GM12873 (cell line): Measurements from ENCODE around the gene IGSF9B.

Experiments
- TF ChIP-seq, protein P1 (sequence below): IDR thresholded peaks from 2 replicates; pipeline ENCODE4 v1.5.1; 2012; ENCODE audit warnings: low read depth, mild to moderate bottlenecking, moderate library complexity, low read length, control low read depth; ENCODE audit not compliant: insufficient read depth; ENCODE audit errors: missing control alignments

The IGSF9B gene

DNA sequence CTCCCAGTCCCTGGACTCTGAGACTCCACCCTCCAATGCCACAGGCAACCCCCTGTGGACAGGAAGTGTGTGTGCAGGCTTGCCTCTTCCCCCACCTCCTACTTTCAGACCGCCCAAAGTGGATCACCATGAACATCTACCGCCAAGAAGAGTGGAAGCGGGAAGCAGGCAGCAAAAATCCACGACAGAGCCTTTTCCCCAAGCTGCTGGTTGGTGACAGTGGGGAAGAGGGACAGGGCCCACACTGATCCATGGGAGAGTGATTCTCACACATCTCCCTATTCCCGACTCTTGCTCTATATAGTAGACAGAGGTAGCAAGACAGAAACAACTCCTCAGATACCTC is 58.0 kb downstream of the IGSF9B start:
- TF ChIP-seq, protein P1, sequence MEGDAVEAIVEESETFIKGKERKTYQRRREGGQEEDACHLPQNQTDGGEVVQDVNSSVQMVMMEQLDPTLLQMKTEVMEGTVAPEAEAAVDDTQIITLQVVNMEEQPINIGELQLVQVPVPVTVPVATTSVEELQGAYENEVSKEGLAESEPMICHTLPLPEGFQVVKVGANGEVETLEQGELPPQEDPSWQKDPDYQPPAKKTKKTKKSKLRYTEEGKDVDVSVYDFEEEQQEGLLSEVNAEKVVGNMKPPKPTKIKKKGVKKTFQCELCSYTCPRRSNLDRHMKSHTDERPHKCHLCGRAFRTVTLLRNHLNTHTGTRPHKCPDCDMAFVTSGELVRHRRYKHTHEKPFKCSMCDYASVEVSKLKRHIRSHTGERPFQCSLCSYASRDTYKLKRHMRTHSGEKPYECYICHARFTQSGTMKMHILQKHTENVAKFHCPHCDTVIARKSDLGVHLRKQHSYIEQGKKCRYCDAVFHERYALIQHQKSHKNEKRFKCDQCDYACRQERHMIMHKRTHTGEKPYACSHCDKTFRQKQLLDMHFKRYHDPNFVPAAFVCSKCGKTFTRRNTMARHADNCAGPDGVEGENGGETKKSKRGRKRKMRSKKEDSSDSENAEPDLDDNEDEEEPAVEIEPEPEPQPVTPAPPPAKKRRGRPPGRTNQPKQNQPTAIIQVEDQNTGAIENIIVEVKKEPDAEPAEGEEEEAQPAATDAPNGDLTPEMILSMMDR = no peak

DNA sequence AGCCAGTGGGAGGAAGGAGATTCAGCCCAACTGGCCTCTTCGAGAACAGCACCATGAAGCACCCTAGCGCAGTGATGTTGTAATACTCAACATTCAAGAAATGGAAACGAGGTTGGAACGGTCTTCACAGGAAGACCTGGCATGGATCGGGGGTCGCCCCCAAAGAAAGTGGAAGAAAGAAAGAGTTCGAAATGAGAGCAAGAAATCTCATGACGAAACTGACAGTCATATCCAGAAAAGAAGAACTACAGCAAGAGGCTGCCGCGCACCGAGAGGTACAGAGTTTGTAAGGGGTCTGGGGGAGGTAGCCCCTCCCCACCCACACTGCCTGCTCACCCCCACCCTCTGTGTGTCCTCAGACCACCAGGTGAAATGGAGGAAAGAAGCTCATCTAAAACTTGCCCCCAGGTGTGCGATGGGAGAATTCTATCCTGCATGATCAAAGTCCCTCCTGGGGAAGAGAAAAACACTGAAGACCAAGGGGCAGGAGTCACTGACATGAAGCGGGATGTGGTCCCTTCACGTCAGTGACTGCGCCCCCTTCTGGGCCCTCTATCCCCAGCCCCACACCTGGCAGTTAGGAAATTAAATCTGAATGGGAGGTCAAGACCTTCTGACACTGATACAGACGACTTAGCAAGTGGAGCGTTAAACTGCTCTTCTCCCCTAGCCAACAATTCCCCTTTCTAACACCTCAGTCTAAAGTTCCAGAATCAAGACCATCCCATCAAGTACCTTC is 58.6 kb downstream of the IGSF9B start:
- TF ChIP-seq, protein P1 = peak; percentile 32

DNA sequence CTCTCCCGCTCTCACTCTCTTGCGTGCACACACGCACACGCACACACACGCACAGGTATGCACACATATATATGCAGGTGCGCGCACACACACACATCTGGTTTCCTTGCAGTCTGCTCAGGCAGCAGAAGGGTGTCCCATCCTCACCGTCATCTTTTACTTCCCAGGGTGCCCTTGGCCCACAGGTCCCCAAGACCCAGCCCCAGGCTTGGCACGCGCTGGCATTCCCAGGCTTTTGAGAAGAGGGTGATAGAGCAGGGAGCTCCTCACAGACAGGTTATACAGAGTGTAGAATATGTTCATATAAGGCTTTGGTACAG is 59.5 kb downstream of the IGSF9B start:
- TF ChIP-seq, protein P1 = no peak

DNA sequence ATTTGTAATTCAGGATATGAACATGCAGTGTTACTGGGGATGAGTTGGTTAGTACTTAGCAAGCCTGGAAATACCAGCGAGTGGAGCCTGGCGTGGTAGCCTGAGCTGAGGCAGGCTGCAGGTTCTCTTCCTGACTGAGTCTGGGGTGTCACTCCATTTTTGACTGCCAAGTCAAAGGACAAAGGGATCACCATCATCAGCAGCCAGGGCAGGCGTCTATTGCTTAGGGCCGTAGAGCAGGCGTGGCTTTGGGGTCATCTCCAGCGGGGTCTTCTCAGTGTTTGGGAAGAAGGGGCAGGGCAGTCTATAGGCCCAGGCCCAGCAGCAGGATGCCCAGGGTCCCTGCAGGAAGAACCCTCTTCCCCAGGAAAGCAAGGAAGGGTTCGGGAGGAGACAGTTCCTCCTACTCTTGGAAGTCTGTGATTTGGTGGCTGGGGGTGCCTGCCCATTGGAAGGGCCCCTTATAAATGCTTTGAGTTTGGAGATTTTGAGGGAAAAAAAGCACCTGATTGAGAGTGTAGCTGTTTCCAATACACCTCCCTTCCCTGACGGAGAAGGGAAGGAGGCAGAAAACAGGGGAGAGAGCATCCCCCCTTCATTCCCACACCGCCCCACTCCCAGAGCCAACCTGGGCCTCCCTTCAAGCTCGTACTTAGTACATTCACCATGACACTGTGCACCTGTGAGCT is 60.0 kb downstream of the IGSF9B start:
- TF ChIP-seq, protein P1 = no peak

DNA sequence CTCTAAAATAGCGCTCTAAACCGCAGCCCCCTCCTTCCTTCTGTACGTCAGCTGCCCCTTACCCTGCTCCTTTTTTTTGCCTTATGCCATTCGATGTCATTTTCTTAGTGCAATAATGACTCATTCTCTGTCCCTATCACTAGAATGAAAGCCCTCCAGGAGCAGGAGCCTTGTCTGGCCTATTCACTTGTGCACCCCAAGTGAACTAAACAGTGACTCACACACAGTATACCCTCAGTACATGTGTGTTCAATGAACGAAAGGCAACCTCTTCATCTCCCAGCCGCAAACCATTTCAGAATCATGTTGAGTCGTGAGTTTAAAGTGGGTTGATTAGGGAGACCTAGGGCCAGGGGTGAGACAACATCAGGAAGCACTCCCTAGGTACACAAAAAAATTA is 60.7 kb downstream of the IGSF9B start:
- TF ChIP-seq, protein P1 = no peak

DNA sequence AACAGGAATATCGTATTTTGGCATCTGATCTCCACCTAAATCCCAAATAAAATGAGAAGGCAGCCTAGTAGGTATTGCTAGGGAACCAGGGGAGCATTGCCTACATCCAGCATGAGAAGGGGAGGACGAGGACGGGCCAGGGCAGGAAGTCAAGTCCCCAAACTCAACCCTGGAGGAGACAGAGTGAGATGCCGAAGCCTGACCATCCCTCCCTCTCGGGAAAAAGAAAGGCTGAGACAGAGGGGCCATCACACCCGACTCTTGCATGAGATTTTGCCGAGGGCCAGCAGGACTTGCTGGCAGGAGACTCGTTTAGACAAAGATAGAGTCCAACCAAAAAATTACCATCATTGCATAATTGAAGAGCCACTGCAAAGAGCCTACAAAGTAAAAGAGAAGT is 61.2 kb downstream of the IGSF9B start:
- TF ChIP-seq, protein P1 = no peak

DNA sequence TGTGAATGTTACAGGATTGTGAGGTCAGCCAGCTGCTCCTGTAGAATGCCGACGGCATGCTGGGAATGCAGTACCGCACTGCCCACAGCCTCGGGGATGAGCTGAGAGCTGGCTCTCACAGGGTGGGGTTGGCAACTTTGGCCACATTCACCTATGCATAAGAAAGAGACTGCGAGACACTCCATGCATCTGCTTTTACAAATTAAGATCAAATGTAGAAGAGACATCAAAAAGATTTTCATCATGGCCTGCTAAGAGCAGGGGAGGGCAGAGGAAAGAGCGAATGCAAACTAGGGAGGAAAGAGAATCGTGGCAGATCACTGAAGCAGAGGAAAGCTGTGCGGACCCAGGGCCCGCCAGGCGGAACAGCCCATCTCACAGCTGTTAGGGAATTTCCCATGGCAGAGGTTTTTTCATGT is 61.7 kb downstream of the IGSF9B start:
- TF ChIP-seq, protein P1 = no peak
